HG03060 (cell line): Measurements from ENCODE around the gene PPIG.
"Not testable (repeated sequence)": the region's sequence is repeated elsewhere in the genome, so short reads cannot be mapped to it uniquely, and the experiment has no call there.

ENCODE experiments used
- ATAC-seq: cut with Tn5 transposase; IDR thresholded peaks from one replicate; pipeline ENCODE4 v1.9.1; 2021; ENCODE audit warnings: low read depth, moderate number of reproducible peaks; ENCODE audit not compliant: unreplicated experiment

The PPIG gene

DNA sequence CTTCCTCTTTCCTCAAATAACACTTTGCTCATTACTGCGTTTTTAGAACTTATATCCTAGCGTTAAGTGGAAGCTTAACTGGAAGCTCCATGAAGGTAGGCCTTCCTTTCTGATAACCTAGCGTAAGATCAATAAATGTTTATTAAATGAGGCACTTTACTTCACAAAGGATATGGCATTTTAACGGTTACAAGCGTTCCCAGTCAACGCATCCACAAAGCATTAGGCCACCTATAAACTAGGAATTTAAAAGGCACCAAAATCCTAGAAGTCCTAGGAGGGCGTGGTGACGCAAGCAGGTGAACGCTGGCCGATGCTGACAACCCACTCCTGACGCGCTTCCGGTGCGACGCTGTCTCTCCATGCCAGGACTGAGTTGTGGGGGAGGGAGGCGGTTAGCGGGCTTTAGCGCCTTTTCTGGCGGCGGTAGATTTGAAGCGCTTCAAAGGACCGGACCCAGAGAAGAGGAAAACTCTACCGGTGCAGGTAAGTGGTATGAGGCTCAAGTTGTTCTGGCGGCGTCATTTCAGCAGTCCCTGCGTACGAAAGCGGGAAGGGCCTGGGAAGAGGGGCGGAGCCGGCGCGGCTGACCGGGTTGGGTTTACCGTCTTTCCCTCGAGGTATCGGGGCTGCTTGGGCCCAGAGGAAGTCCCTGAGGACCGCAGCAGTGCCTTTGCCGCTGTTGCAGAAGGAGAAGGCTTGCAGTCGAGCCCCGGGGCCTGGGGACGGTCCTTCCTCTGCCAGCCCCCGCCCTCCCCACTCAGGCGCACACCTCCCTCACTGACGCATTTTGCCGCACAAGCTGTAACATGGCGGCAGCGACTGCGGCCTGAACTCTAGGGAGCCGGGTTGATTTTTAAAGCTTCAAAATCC lies at the start of gene PPIG:
Gene PPIG, plus strand, starts transcription at position 347 of the 873 bp plus-strand sequence. CDS start 19,691 bp downstream, outside the sequence.
- peak; percentile 74 for ATAC-seq

GRCh38 chr2:169539460-169539859 lies 44.7 kb upstream of the PPIG start:
- not testable (repeated sequence) for ATAC-seq

DNA sequence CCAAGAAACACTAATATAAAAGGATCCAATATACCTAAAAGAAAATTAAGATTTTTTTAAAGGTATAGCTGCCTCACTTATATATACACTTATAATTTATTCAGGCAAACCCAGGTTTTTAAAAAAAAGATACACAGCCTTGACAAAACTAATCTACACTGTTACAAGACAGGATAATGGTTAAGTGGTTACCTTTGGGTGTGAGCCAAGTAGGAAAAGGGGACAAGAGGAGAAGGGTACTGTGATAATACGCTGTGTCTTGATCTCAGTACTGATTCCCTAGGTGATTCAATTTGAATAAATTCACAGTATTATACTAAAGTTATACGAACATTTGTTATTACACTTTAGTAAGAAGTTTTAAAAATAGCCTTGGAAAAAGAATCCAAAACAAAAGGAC lies 44.0 kb upstream of the PPIG start:
- ATAC-seq: no peak

DNA sequence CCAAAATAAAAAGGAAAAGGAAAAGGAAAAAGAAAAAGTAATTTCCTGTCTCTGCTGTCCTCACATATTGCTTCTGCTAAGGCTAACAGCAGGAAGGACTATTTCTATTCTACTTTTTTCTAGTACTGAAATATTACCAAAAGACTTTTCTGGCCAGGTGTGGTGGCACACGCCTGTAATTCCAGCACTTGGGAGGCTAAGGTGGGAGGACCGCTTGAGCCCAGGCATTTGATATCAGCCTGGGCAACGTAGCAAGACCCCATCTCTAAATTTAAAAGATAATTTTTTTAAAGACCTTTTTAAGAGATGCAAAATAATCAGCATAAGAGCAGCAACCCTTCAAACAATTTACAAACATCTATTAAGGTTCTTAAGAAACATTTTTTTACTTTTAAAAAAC lies 41.7 kb upstream of the PPIG start:
- no peak for ATAC-seq

GRCh38 chr2:169546756-169547155 lies 37.4 kb upstream of the PPIG start:
- no peak for ATAC-seq

DNA sequence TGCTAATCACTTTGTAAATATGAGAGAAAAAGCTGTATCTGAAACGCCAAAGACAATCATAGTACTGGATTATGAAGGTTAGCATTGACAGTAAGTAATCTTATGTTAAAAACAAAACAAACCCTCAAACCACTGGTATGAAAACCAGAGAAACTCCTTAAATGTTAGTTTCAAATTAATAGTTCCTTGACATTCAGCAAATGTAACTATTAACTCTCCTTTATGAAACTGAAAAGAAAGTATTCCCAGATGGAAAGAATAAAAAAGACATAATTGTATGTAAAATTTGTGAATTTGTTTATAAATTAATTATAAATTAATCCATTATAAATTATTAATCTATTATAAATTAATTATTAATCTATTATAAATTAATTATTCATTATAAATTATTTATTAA lies 22.8 kb upstream of the PPIG start:
- no peak for ATAC-seq

- ATAC-seq: not testable (repeated sequence)
These were observed 22.1 kb upstream of the PPIG start for GRCh38 chr2:169562084-169562483.

- ATAC-seq: no peak
These were observed 21.6 kb upstream of the PPIG start for GRCh38 chr2:169562519-169562918.

DNA sequence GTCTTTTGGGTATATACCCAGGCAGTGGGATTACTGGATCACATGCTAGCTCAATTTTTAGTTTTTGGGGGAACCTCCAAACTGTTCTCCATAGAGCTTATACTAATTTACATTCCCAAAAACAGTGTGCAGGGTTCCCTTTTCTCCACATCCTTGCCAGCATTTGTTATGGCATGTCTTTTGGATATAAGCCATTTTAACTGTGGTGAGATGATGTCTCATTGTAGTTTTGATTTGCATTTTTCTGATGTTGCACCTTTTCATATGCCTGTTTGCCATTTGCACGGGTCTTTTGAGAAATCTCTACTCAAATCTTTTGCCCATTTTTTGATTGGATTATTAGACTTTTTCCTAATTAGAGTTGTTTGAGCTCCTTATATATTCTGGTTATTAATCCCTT lies 18.5 kb upstream of the PPIG start:
- no peak for ATAC-seq

- no peak for ATAC-seq
These were observed 14.2 kb upstream of the PPIG start for GRCh38 chr2:169569948-169570347.

GRCh38 chr2:169570752-169571151 lies 13.4 kb upstream of the PPIG start:
- not testable (repeated sequence) for ATAC-seq

DNA sequence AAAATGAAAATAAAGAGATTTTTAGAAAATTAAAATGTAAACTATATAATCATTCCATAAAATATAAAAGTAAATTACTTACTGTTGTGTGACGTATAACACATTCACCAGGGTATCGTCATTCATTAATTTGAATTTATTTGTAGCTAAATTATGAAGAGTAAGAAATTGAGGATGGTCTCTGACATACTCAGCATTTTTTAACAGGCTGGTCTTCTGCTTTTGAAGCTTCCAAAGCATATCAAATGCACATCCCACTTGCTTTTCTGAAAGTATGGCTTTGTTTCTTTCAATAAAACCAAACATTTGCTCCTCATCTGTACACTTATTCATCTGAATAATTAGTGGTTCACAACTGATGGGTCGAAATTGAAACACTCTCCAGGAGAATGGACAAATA lies 12.6 kb upstream of the PPIG start:
- no peak for ATAC-seq

GRCh38 chr2:169572189-169572588 lies 12.0 kb upstream of the PPIG start:
- ATAC-seq: no peak

DNA sequence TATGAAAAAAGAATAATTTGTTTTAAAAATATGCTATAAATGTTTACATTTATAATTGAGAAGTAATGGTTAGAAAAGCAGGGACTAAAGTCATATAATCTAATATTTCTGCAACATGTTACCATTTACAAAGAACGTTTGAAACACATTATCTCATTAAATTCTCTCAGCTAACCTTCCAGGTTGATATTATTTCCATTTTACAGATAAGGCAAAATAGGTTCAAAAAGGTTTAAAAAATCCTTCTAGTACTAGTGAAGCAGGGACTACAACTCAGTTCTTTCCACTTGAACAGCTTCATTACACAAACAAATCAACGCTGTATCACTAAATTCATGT lies 11.4 kb upstream of the PPIG start:
- no peak for ATAC-seq

- ATAC-seq: peak; percentile 98
These were observed 10.8 kb upstream of the PPIG start, which contains the start of gene FASTKD1 for GRCh38 chr2:169573160-169573973. Gene FASTKD1, minus strand, starts transcription at chr2:169573865. Its CDS starts 1,836 bp downstream, at chr2:169572029.

- no peak for ATAC-seq
These were observed 10.2 kb upstream of the PPIG start for GRCh38 chr2:169573974-169574299.

DNA sequence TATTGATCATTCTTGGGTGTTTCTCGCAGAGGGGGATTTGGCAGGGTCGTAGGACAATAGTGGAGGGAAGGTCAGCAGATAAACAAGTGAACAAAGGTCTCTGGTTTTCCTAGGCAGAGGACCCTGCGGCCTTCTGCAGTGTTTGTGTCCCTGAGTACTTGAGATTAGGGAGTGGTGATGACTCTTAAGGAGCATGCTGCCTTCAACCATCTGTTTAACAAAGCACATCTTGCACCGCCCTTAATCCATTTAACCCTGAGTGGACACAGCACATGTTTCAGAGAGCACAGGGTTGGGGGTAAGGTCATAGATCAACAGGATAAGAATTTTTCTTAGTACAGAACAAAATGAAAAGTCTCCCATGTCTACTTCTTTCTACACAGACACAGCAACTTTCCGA lies 9.6 kb upstream of the PPIG start:
- not testable (repeated sequence) for ATAC-seq

GRCh38 chr2:169575264-169575663 lies 8.9 kb upstream of the PPIG start:
- not testable (repeated sequence) for ATAC-seq

GRCh38 chr2:169579044-169579443 lies 5.1 kb upstream of the PPIG start:
- ATAC-seq: no peak

DNA sequence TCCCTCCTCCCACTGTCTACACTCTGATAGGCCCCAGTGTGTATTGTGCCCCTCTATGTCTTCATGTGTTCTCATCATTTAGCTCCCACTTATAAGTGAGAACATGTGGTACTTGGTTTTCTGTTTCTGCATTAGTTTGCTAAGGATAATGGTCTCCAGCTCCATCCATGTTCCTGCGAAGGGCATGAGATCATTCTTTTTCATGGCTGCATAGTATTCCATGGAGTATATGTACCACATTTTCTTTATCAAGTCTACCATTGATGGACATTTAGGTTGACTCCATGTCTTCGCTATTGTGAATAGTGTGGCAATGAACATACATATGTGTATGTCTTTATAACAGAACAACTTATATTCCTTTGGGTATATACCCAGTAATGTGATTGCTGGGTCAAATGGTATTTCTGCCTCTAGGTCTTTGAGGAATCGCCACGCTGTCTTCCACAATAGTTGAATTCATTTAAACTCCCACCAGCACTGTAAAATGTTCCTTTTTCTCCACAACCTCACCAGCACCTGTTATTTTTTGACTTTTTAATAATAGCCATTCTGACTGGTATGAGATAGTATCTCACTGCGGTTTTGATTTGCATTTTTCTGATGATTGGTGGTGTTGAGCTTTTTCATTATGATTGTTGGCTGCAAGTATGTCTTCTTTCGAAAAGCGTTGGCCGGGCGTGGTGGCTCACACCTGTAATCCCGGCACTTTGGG lies 1.4 kb upstream of the PPIG start:
- ATAC-seq: not testable (repeated sequence)

DNA sequence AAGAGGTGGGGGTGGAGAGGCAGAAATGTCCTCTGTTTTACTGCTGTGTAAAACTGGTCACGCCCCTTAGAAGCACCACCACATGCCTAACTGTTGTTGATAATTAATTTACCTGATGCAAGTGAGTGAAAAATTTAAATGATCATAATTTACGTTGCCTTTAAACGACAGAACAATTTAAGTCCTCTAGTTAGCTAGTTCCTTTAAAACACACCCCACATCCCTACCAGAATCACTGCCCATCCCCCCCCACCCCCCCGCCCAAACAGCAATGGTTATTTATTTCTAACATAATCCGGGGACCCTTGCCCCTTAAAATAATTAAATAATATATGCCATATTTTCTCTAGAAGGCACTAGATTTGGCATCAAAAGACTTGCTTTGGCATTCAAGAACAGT lies 633 bp upstream of the PPIG start:
- no peak for ATAC-seq
